Measurements from ENCODE around the gene SOX14. TPM values are rescaled to one million over a fixed set of nuclear protein-coding genes. Genes with fewer than 3 reads are reported as not detected.

The SOX14 gene
- not detected for total RNA-seq

- peak in 1 of 3 donors; percentile 32 for DNase-seq (ENCODE audit: low read depth in 2 of 3, low spot score in 2 of 3)
These were observed at the start of gene SOX14 for GRCh38 chr3:137764001-137764433. Gene SOX14, plus strand, starts transcription at chr3:137764315. Its CDS starts 470 bp downstream, at chr3:137764785.

GRCh38 chr3:137714551-137714950 lies 49.6 kb upstream of the SOX14 start:
- no peak for DNase-seq (ENCODE audit: low read depth in 2 of 3, low spot score in 2 of 3)

- DNase-seq (ENCODE audit: low read depth in 2 of 3, low spot score in 2 of 3) = no peak
These were observed 39.9 kb upstream of the SOX14 start for GRCh38 chr3:137724240-137724639.

GRCh38 chr3:137737208-137737607 lies 26.9 kb upstream of the SOX14 start:
- DNase-seq (ENCODE audit: low read depth in 2 of 3, low spot score in 2 of 3) = no peak

GRCh38 chr3:137738710-137739109 lies 25.4 kb upstream of the SOX14 start:
- DNase-seq (ENCODE audit: low read depth in 2 of 3, low spot score in 2 of 3) = no peak

- DNase-seq (ENCODE audit: low read depth in 2 of 3, low spot score in 2 of 3) = no peak
These were observed 20.5 kb upstream of the SOX14 start for GRCh38 chr3:137743608-137744007.

- no peak for DNase-seq (ENCODE audit: low read depth in 2 of 3, low spot score in 2 of 3)
These were observed 17.3 kb upstream of the SOX14 start for GRCh38 chr3:137746808-137747207.

- DNase-seq (ENCODE audit: low read depth in 2 of 3, low spot score in 2 of 3) = no peak
These were observed 4.6 kb upstream of the SOX14 start for GRCh38 chr3:137759505-137759904.

GRCh38 chr3:137760341-137761098 lies 3.6 kb upstream of the SOX14 start:
- DNase-seq (ENCODE audit: low read depth in 2 of 3, low spot score in 2 of 3) = no peak

GRCh38 chr3:137761099-137761562 lies 3.0 kb upstream of the SOX14 start:
- DNase-seq (ENCODE audit: low read depth in 2 of 3, low spot score in 2 of 3) = no peak

- no peak for DNase-seq (ENCODE audit: low read depth in 2 of 3, low spot score in 2 of 3)
These were observed 2.3 kb upstream of the SOX14 start for GRCh38 chr3:137761563-137762503.

- no peak for DNase-seq (ENCODE audit: low read depth in 2 of 3, low spot score in 2 of 3)
These were observed 1.2 kb upstream of the SOX14 start for GRCh38 chr3:137762674-137763593.

GRCh38 chr3:137763594-137763938 lies 549 bp upstream of the SOX14 start:
- DNase-seq (ENCODE audit: low read depth in 2 of 3, low spot score in 2 of 3) = no peak

- no peak for DNase-seq (ENCODE audit: low read depth in 2 of 3, low spot score in 2 of 3)
These were observed 621 bp downstream of the SOX14 start for GRCh38 chr3:137764563-137765309.

GRCh38 chr3:137765310-137766033 lies 1.4 kb downstream of the SOX14 start:
- DNase-seq (ENCODE audit: low read depth in 2 of 3, low spot score in 2 of 3) = no peak

GRCh38 chr3:137766041-137766875 lies 2.1 kb downstream of the SOX14 start:
- DNase-seq (ENCODE audit: low read depth in 2 of 3, low spot score in 2 of 3) = no peak

- no peak for DNase-seq (ENCODE audit: low read depth in 2 of 3, low spot score in 2 of 3)
These were observed 2.9 kb downstream of the SOX14 start for GRCh38 chr3:137766876-137767537.
